Keratinocyte (primary cell): ENCODE data around the gene KDM8. TPM values are rescaled to one million over a fixed set of nuclear protein-coding genes. Genes with fewer than 3 reads are reported as not detected.
A peak's percentile ranks its signal among the peaks of the same experiment; 100 is the strongest.

ENCODE experiments used
- DNase-seq: peaks from one replicate; pipeline ENCODE4 v3.0.0-alpha.2; 2011; ENCODE audit warnings: low read depth, missing footprints, low spot score
- FAIRE-seq: peaks from 2 replicates; lab custom pipeline; 2011; peaks lifted over from hg19 to GRCh38; lab: Jason Lieb, UNC
- H2AFZ ChIP-seq: 2 replicates; pipeline ENCODE4 v1.6.0; 2012; ENCODE audit warnings: low read length, control low read depth, inconsistent platforms; ENCODE audit not compliant: control insufficient read depth
- H3K27ac ChIP-seq: 2 replicates; pipeline ENCODE4 v1.5.1; 2011; ENCODE audit warnings: low read length; ENCODE audit not compliant: control insufficient read depth, insufficient read depth
- H3K27me3 ChIP-seq: 3 replicates; pipeline ENCODE4 v1.6.0; 2011; ENCODE audit warnings: low read length; ENCODE audit not compliant: control insufficient read depth, insufficient read depth; ENCODE audit errors: extremely low read depth
- H3K36me3 ChIP-seq, 2 experiments: 2 replicates in 1 of 2; 3 replicates in 1 of 2; pipeline ENCODE4 v1.5.1; 2011; ENCODE audit warnings: low read length in 2 of 2, mild to moderate bottlenecking in 1 of 2; ENCODE audit not compliant: control insufficient read depth in 2 of 2, insufficient read depth in 2 of 2; ENCODE audit errors: extremely low read depth in 1 of 2
- H3K4me1 ChIP-seq: 3 replicates; pipeline ENCODE4 v1.5.1; 2011; ENCODE audit warnings: low read length; ENCODE audit not compliant: control insufficient read depth, insufficient read depth; ENCODE audit errors: extremely low read depth
- H3K4me2 ChIP-seq: 3 replicates; pipeline ENCODE4 v1.6.0; 2011; ENCODE audit warnings: low read depth, low read length; ENCODE audit not compliant: control insufficient read depth, insufficient read depth; ENCODE audit errors: extremely low read depth
- H3K4me3 ChIP-seq, 3 experiments: fragments of 200-600 bp in 1 of 3; sonication (generic) in 1 of 3; 2 replicates in 2 of 3; 3 replicates in 1 of 3; pipeline ENCODE4 v1.5.1; 2011 to 2016; ENCODE audit warnings: low read length in 3 of 3, mild to moderate bottlenecking in 3 of 3, control low read depth in 2 of 3, inconsistent platforms in 1 of 3, low read depth in 1 of 3, mixed read lengths in 1 of 3, mixed run types in 1 of 3, moderate library complexity in 1 of 3; ENCODE audit not compliant: control insufficient read depth in 2 of 3, insufficient read depth in 2 of 3; ENCODE audit errors: extremely low read depth in 1 of 3
- H3K79me2 ChIP-seq: 2 replicates; pipeline ENCODE4 v1.6.0; 2012; ENCODE audit warnings: low read length; ENCODE audit not compliant: control insufficient read depth, insufficient read depth
- H3K9ac ChIP-seq: 3 replicates; pipeline ENCODE4 v1.6.0; 2011; ENCODE audit warnings: low read length; ENCODE audit not compliant: control insufficient read depth, insufficient read depth; ENCODE audit errors: extremely low read depth
- H3K9me1 ChIP-seq: 3 replicates; pipeline ENCODE4 v1.6.0; 2011; ENCODE audit warnings: low read length; ENCODE audit not compliant: control insufficient read depth, insufficient read depth; ENCODE audit errors: extremely low read depth
- H3K9me3 ChIP-seq: 2 replicates; pipeline ENCODE4 v1.5.1; 2012; ENCODE audit warnings: low read depth, low read length; ENCODE audit not compliant: control insufficient read depth
- H4K20me1 ChIP-seq: 3 replicates; pipeline ENCODE4 v1.6.0; 2011; ENCODE audit warnings: low read length; ENCODE audit not compliant: control insufficient read depth, insufficient read depth; ENCODE audit errors: extremely low read depth
- EZH2 ChIP-seq: IDR thresholded peaks from one replicate; pipeline ENCODE4 v1.6.1; 2012; ENCODE audit warnings: inconsistent platforms, mild to moderate bottlenecking, low read length, moderate library complexity
- dilution Hi-C: fragments of 300-500 bp; cut with MboI; formaldehyde crosslinking; loops from one replicate; pipeline ENCODE4 v1.7.0; 2020; ENCODE audit warnings: low sequenced_read_pairs; ENCODE audit not compliant: extremely low pct_ligation_motif_present
- polyA plus RNA-seq, 5 experiments: library from polyadenylated mRNA; depleted of rRNA in 3 of 5; stranded (reverse) in 3 of 5; stranded (forward) in 1 of 5; unstranded in 1 of 5; fragments of >200 nt; gene quantifications; 1 replicate in 1 of 5; 2 replicates in 3 of 5; 3 replicates in 1 of 5; pipeline versions ENCODE4 v1.2.1 to v1.2.3, GENCODE V29; 2011 to 2012; ENCODE audit warnings: missing spikeins in 2 of 5, low read depth in 1 of 5, low replicate concordance in 1 of 5
- TF ChIP-seq, protein P1 (sequence below), 3 experiments: IDR thresholded peaks in 1 of 3; conservative IDR thresholded peaks in 1 of 3; optimal IDR thresholded peaks in 1 of 3; 2 replicates in 2 of 3; 3 replicates in 1 of 3; pipeline versions ENCODE3 to v1.5.1; 2011; ENCODE audit warnings: low read length in 3 of 3, mild to moderate bottlenecking in 3 of 3, moderate library complexity in 2 of 3, control low read depth in 1 of 3, inconsistent platforms in 1 of 3; ENCODE audit not compliant: insufficient read depth in 2 of 3; ENCODE audit errors: extremely low read depth in 1 of 3

The KDM8 gene
- polyA plus RNA-seq, 1 donor (not counting 4 experiments of a cell fraction or from before 2014, with no cell fraction given), result 1.5 TPM

DNA sequence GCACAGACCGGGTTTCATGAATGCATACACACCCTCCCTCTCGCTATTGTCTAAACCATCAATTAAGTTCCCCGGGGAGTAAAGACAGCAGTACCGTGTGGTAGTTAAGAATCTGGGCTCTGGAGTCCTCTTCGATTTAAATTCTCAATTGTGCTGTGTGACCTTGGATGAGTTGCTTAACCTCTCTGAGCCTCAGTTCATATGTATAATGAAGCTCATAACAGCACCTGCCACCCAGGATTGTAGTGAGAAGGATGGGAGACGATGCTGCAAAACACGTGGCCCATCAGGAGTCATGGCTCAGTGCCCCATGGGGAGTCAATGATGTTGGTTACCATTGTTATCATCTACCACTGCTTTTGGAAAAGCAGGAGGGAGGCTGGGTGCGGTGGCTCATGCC is 34.5 kb upstream of the KDM8 start:
- no peak overlapping the region for H3K4me3 ChIP-seq
- H3K9ac ChIP-seq, result no peak overlapping the region
- H3K36me3 ChIP-seq, result no peaks in the 10 kb centered on the region
- H3K4me2 ChIP-seq, result no peak overlapping the region
- dilution Hi-C loops, result no loop called here
- H3K79me2 ChIP-seq, result no peaks in the 10 kb centered on the region
- H3K9me3 ChIP-seq, result no peaks in the 10 kb centered on the region
- H3K27ac ChIP-seq, result no peak overlapping the region
- TF ChIP-seq, protein P1, sequence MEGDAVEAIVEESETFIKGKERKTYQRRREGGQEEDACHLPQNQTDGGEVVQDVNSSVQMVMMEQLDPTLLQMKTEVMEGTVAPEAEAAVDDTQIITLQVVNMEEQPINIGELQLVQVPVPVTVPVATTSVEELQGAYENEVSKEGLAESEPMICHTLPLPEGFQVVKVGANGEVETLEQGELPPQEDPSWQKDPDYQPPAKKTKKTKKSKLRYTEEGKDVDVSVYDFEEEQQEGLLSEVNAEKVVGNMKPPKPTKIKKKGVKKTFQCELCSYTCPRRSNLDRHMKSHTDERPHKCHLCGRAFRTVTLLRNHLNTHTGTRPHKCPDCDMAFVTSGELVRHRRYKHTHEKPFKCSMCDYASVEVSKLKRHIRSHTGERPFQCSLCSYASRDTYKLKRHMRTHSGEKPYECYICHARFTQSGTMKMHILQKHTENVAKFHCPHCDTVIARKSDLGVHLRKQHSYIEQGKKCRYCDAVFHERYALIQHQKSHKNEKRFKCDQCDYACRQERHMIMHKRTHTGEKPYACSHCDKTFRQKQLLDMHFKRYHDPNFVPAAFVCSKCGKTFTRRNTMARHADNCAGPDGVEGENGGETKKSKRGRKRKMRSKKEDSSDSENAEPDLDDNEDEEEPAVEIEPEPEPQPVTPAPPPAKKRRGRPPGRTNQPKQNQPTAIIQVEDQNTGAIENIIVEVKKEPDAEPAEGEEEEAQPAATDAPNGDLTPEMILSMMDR (optimal IDR thresholded peaks at IDR 0.05 in 1 of 3, IDR thresholded peaks at IDR 0.05 in 1 of 3, conservative IDR thresholded peaks at IDR 0.05 in 1 of 3; ENCODE audit: extremely low read depth in 1 of 3, insufficient read depth in 2 of 3, low read length in 3 of 3), result no peak
- no peak for TF ChIP-seq EZH2
- H2AFZ ChIP-seq, result no peak overlapping the region
- no peaks in the 10 kb centered on the region for H3K27me3 ChIP-seq
- no peaks in the 10 kb centered on the region for H3K4me1 ChIP-seq
- no peak for DNase-seq
- H4K20me1 ChIP-seq, result no peaks in the 10 kb centered on the region
- no peak for FAIRE-seq
- H3K9me1 ChIP-seq, result no peaks in the 10 kb centered on the region

DNA sequence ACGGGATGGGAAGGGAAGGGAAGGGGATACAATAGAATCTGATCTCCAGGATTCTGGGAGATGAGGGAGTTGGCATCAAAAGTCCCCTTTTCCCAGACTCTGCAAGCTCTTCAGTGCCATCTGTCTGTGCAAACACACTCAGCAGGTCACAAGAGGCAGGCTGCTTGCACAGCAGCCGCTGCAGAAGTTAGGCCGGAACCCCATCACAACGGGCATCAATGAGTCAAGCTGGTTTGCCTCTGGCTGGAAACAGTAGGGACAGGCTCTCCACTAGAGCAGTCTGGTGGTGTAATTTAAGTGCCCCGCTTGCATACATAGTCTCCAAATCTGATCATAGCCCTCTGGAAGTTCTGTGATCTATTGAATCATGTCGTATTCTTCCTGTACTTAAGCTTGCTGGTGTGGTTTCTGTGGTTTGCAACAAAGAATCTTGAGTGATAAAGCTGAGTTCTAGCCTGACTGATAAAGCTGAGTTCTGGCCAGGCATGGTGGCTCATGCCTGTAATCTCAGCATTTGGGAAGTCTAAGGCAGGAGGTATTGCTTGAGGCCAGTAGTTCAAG is 33.7 kb upstream of the KDM8 start:
- Histone ChIP-seq H3K9me3 (no peaks in the 10 kb centered on the region), H3K27me3 (no peaks in the 10 kb centered on the region), H3K79me2 (no peaks in the 10 kb centered on the region), H2AFZ (no peak overlapping the region), H3K9ac (no peak overlapping the region), H3K9me1 (no peaks in the 10 kb centered on the region), H3K4me2 (no peak overlapping the region), H4K20me1 (no peaks in the 10 kb centered on the region), H3K4me3 (no peak overlapping the region), H3K36me3 (no peaks in the 10 kb centered on the region), H3K27ac (no peak overlapping the region), H3K4me1 (peaks cover 5% of the 10 kb centered on the region)
- no peak for TF ChIP-seq EZH2
- TF ChIP-seq, protein P1 (optimal IDR thresholded peaks at IDR 0.05 in 1 of 3, IDR thresholded peaks at IDR 0.05 in 1 of 3, conservative IDR thresholded peaks at IDR 0.05 in 1 of 3; ENCODE audit: extremely low read depth in 1 of 3, insufficient read depth in 2 of 3, low read length in 3 of 3), result peak; percentile 31 to 52 (median 35)
- dilution Hi-C loops, result no loop called here
- FAIRE-seq, result peak; percentile 68
- DNase-seq, result peak; percentile 36
